PC-9 (cell line): ENCODE data around the gene ZNF629. TPM values are rescaled to one million over a fixed set of nuclear protein-coding genes. Genes with fewer than 3 reads are reported as not detected.

Experiments
- BruUV-seq: library from RNA; stranded (reverse); fragments of 400-500 nt; replicated peaks from 2 replicates; lab custom pipeline; 2021; lab: Mats Ljungman, UMichigan
- CTCF ChIA-PET: fragments of 300-600 bp; sonication (Branson Sonifier 250); formaldehyde crosslinking; loops from one replicate; lab custom pipeline; 2022; ENCODE audit warnings: antibody characterized with exemption; lab: Charles Lee
- POLR2A ChIA-PET: fragments of 300-600 bp; sonication (Branson Sonifier 250); formaldehyde crosslinking; loops from one replicate; lab custom pipeline; 2022; ENCODE audit warnings: antibody characterized with exemption; ENCODE audit not compliant: unreplicated experiment; lab: Charles Lee
- DNase-seq, 2 experiments: peaks; one replicate each; pipeline versions ENCODE4 v3.0.0 to v3.0.0-alpha.2; 2015 to 2022; ENCODE audit warnings: mixed read lengths in 1 of 2
- H2AFZ ChIP-seq: fragments of 200-600 bp; sonication (generic); 2 replicates; pipeline ENCODE4 v1.8.1; 2017; ENCODE audit warnings: antibody characterized with exemption
- H3F3A ChIP-seq: fragments of 200-600 bp; sonication (generic); 2 replicates; pipeline ENCODE4 v1.8.1; 2017; ENCODE audit warnings: antibody characterized with exemption, mild to moderate bottlenecking, low read depth; ENCODE audit not compliant: insufficient read depth
- H3K27ac ChIP-seq: fragments of 200-600 bp; sonication (generic); 2 replicates; pipeline ENCODE4 v1.6.1; 2016; ENCODE audit warnings: mixed run types
- H3K27me3 ChIP-seq: fragments of 200-600 bp; sonication (generic); 2 replicates; pipeline ENCODE4 v1.6.1; 2016; ENCODE audit warnings: low read depth, mixed run types; ENCODE audit not compliant: insufficient read depth
- H3K36me3 ChIP-seq: fragments of 200-600 bp; sonication (generic); 2 replicates; pipeline ENCODE4 v1.6.1; 2016; ENCODE audit warnings: low read depth, mixed run types
- H3K4me1 ChIP-seq: fragments of 200-600 bp; sonication (generic); replicated peaks from 2 replicates; pipeline ENCODE4 v1.6.1; 2016; ENCODE audit warnings: mixed run types; ENCODE audit not compliant: insufficient read depth
- H3K4me2 ChIP-seq: fragments of 200-600 bp; sonication (generic); 2 replicates; pipeline ENCODE4 v1.6.1; 2017; ENCODE audit warnings: mixed run types
- H3K4me3 ChIP-seq: fragments of 200-600 bp; sonication (generic); 2 replicates; pipeline ENCODE4 v1.6.1; 2016; ENCODE audit warnings: mixed run types
- H3K79me2 ChIP-seq: fragments of 200-600 bp; sonication (generic); 2 replicates; pipeline ENCODE4 v1.6.1; 2017; ENCODE audit warnings: low read depth, mixed run types
- H3K9me2 ChIP-seq: fragments of 200-600 bp; sonication (generic); 2 replicates; pipeline ENCODE4 v1.8.1; 2017; ENCODE audit warnings: mild to moderate bottlenecking; ENCODE audit not compliant: insufficient read depth
- H3K9me3 ChIP-seq: fragments of 200-600 bp; sonication (generic); 2 replicates; pipeline ENCODE4 v1.8.1; 2016; ENCODE audit warnings: low read depth; ENCODE audit not compliant: insufficient read depth
- H4K20me1 ChIP-seq: fragments of 200-600 bp; sonication (generic); 2 replicates; pipeline ENCODE4 v1.8.1; 2017; ENCODE audit not compliant: insufficient read depth
- EZH2 ChIP-seq: fragments of 200-600 bp; sonication (generic); IDR thresholded peaks from 2 replicates; pipeline ENCODE4 v1.8.0; 2017; ENCODE audit warnings: antibody characterized with exemption, low read depth
- intact Hi-C: fragments of 100-400 bp; cut with micrococcal nuclease; formaldehyde crosslinking; loops from one replicate; pipeline ENCODE4 v1.10.0; 2022; ENCODE audit not compliant: unreplicated experiment
- total RNA-seq: library from RNA; stranded (reverse); gene quantifications from 2 replicates; pipeline ENCODE4 v1.2.3, GENCODE V29; 2021
- TF ChIP-seq, protein P1 (sequence below): fragments of 200-600 bp; sonication (generic); conservative IDR thresholded peaks from 2 replicates; pipeline ENCODE4 v1.6.1; 2017; ENCODE audit warnings: mixed run types, antibody characterized with exemption, mild to moderate bottlenecking, moderate library complexity

Gene ZNF629
- total RNA-seq, 1 experiment from 2014 or later: 25.6 TPM

DNA sequence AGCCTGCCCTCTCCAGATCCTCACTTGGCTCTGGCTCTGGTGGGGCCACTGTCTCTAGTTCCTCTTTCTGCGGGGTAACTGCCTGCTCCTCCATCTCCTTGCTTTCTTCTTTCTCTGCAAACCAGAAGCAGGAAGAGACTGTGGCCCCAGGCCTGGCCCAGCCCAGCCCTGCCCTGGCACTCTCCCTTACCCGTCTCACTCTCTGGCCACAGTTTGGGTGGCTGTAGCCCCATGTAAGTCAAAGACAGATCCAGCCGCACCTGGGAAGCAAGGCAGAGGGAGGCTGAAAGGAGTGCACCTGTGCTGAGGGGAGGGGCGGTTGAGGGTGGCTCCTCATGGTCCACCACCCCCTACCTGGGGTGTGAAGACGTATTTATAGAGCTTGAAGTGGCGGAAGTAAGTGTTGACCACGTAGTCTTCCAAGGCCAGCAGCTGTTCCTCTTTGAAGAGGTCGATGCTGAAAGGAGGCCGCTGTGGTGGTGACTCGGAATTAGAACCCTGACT is 28.0 kb downstream of the ZNF629 start:
- intact Hi-C loops: no loop called here
- no peak for TF ChIP-seq EZH2
- TF ChIP-seq, protein P1, sequence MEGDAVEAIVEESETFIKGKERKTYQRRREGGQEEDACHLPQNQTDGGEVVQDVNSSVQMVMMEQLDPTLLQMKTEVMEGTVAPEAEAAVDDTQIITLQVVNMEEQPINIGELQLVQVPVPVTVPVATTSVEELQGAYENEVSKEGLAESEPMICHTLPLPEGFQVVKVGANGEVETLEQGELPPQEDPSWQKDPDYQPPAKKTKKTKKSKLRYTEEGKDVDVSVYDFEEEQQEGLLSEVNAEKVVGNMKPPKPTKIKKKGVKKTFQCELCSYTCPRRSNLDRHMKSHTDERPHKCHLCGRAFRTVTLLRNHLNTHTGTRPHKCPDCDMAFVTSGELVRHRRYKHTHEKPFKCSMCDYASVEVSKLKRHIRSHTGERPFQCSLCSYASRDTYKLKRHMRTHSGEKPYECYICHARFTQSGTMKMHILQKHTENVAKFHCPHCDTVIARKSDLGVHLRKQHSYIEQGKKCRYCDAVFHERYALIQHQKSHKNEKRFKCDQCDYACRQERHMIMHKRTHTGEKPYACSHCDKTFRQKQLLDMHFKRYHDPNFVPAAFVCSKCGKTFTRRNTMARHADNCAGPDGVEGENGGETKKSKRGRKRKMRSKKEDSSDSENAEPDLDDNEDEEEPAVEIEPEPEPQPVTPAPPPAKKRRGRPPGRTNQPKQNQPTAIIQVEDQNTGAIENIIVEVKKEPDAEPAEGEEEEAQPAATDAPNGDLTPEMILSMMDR: no peak
- CTCF ChIA-PET: no interaction called here
- no TSS peak for BruUV-seq
- POLR2A ChIA-PET: no interaction called here
- DNase-seq: no peak
- Histone ChIP-seq H3K79me2 (peaks cover 27% of the 10 kb centered on the region), H3K27ac (no peak overlapping the region), H3K4me1 (peaks cover 24% of the 10 kb centered on the region), H3K9me2 (no peaks in the 10 kb centered on the region), H3K4me2 (no peak overlapping the region), H3K9me3 (no peaks in the 10 kb centered on the region), H3F3A (peaks cover 30% of the 10 kb centered on the region; the same call in 1 of the 2 replicates), H3K27me3 (no peaks in the 10 kb centered on the region), H4K20me1 (peaks cover 3% of the 10 kb centered on the region), H3K4me3 (no peak overlapping the region), H2AFZ (no peak overlapping the region), H3K36me3 (peaks cover 10% of the 10 kb centered on the region; the same call in 1 of the 2 replicates)

DNA sequence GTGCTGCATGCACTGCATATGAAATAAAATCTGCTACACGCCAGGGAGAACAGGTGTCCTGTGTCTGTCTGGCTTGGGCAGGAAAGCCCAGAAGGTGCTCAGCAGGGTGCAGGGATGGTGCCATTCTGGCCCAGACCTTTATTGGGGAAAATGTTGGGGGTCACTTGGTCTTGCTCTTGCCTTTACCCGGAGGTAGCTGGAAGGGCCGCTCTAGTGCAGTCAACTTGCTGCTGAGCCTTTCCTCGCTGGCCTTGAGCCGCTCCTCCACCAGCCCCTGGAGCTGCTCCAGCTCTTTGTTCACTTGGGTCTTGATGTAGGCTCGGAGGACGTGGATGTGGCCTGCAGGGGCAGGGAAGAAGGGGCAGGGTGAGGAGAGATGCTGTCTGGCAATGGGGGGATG is 29.7 kb downstream of the ZNF629 start:
- H3K4me1 ChIP-seq: peaks cover 11% of the 10 kb centered on the region

DNA sequence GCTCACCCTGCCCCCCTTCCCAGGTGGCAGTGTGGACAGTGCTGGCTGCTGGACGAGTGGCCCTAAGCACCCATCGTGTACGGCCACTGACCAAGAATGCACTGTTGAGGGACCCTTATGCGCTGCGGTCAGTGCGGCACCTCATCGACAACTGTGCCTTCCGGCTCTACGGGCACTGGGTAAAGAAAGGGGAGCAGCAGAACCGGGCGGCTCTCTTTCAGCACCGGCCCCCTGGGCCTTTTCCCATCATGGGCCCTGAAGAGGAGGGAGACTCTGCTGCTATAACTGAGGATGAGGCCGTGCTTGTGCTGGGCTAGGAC is 30.3 kb downstream of the ZNF629 start:
- H3K4me2 ChIP-seq: no peak overlapping the region
- no peaks in the 10 kb centered on the region for H3K36me3 ChIP-seq
- no peak for TF ChIP-seq EZH2
- TF ChIP-seq, protein P1: no peak
- H3K79me2 ChIP-seq: peaks cover 9% of the 10 kb centered on the region
- POLR2A ChIA-PET: no interaction called here
- H3K9me3 ChIP-seq: no peaks in the 10 kb centered on the region
- intact Hi-C loops: no loop called here
- no peak overlapping the region for H3K27ac ChIP-seq
- CTCF ChIA-PET: no interaction called here
- no peaks in the 10 kb centered on the region for H3K9me2 ChIP-seq
- H3K4me1 ChIP-seq: peaks cover 11% of the 10 kb centered on the region
- no TSS peak for BruUV-seq
- no peaks in the 10 kb centered on the region for H4K20me1 ChIP-seq
- no peaks in the 10 kb centered on the region for H3K27me3 ChIP-seq
- H3F3A ChIP-seq: peaks cover 29% of the 10 kb centered on the region; the same call in 1 of the 2 replicates
- no peak overlapping the region for H3K4me3 ChIP-seq
- no peak for DNase-seq
- no peak overlapping the region for H2AFZ ChIP-seq

More for the DNA sequence above, 29.7 kb downstream of the ZNF629 start:
- Histone ChIP-seq H3F3A (peaks cover 29% of the 10 kb centered on the region; the same call in 1 of the 2 replicates), H3K27ac (no peak overlapping the region), H4K20me1 (no peaks in the 10 kb centered on the region), H3K4me2 (no peak overlapping the region), H3K4me3 (no peak overlapping the region), H3K9me3 (no peaks in the 10 kb centered on the region), H3K36me3 (no peaks in the 10 kb centered on the region), H3K27me3 (no peaks in the 10 kb centered on the region), H2AFZ (no peak overlapping the region), H3K79me2 (peaks cover 10% of the 10 kb centered on the region), H3K9me2 (no peaks in the 10 kb centered on the region)
- TF ChIP-seq, protein P1: no peak
- TF ChIP-seq EZH2: no peak
- no peak for DNase-seq
- intact Hi-C loops: no loop called here
- ChIA-PET CTCF (interaction anchor here (0.7 kb wide), 1 partner anchor 190 kb away, joined by 3 read pairs; no protein-coding TSS in a partner anchor), POLR2A (interaction anchor here (0.7 kb wide), 2 partner anchors 163 to 264 kb away, joined by 8 to 36 read pairs; no protein-coding TSS in a partner anchor)
- no TSS peak for BruUV-seq
